ENCODE results near the gene SEC16A.
"Not testable (repeated sequence)": the region's sequence is repeated elsewhere in the genome, so short reads cannot be mapped to it uniquely, and the experiment has no call there.

Gene SEC16A

GRCh38 chr9:136439481-136440408, 43.1 kb downstream of the SEC16A start, which contains the start of gene INPP5E:
Gene INPP5E (minus strand): TSS chr9:136439845. CDS start chr9:136439419, 426 bp downstream.
- peak; percentile 86 to 94 for DNase-seq

DNA sequence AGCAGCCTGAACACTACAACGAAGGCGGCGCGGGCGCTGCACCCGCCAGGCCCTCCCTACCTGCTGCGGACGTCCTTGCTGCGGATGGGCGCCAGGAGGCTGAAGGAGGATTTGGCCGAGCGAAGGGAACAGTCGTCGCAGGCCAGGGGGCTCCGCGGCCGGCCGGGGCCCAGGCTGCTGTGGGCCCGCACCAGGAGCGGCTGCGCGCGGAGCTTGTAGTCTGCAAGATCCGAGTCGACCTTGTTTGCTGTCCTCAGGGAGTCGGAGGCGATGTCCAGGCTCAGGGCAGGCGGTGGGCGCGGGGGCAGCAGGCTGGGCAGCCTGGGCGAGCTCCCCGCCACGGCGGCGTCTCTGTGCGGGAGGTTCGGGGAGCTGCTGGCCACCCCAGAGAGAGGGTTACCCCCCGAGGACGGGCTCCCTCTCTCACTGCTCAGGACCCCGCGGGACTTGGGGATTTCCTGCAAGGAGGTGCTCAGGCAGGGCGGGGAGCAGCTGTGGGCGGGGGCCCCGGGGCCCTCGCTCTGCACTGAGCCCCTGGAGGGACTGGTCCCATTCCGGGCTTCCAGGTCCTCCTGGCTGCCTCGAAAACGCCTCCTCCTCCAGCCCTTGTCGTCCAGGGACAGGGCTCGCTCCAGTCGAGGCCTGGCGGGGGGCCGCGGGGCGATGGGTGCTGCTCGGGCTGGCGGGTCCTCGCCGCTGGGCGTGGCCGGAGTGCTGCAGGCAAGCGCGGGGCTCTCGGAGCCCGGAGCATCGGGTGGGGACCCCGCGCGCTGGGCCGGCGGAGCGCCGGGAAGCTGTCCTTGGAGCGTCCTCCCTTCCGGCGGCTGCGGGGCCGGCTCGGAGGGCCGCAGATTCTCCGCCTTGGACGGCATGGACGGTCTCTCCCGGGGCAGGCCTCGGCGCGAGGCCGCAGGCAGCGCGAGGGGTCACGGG, 44.0 kb downstream of the SEC16A start:
- peak; percentile 36 to 50 for DNase-seq

DNA sequence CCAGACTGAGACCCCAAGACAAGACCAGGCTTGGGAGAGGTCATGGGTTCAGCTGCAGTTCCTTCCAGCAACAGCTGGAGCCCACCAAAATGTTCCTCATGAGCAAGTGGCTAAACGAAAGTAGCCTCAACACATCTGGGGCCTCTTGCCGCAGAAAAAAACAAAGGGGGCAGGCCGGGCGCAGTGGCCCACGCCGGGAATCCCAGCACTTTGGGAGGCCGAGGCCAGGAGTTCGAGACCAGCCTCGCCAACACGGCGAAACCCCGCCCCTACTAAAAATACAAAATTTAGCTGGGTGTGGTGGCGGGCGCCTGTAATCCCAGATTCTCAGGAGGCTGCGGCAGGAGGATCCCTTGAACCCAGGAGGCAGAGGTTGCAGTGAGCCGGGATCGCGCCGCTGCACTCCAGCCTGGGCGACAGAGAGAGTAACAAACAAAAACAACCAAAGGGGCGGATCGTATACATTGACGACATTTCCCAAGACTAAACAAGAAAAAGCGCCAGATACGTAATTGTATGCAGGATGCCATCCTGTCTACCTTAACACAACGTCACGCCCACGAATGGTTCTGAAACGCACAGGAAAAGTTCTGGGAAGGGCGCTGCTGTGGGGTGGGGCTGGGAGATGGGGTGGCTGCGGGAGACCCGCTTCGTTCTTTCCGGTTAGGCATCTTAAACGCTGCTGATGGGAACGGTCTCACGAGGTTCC, 44.8 kb downstream of the SEC16A start:
- no peak for DNase-seq

GRCh38 chr9:136437430-136437829, 45.4 kb downstream of the SEC16A start:
- DNase-seq: no peak

- DNase-seq: no peak
Measured at GRCh38 chr9:136436055-136436634, 46.7 kb downstream of the SEC16A start.

- no peak for DNase-seq
Measured at GRCh38 chr9:136434580-136435169, 48.2 kb downstream of the SEC16A start.

GRCh38 chr9:136433849-136434579, 48.8 kb downstream of the SEC16A start:
- DNase-seq: no peak

GRCh38 chr9:136433043-136433715, 49.7 kb downstream of the SEC16A start:
- no peak for DNase-seq

- DNase-seq: no peak
Measured at GRCh38 chr9:136432591-136432990, 50.2 kb downstream of the SEC16A start.

DNA sequence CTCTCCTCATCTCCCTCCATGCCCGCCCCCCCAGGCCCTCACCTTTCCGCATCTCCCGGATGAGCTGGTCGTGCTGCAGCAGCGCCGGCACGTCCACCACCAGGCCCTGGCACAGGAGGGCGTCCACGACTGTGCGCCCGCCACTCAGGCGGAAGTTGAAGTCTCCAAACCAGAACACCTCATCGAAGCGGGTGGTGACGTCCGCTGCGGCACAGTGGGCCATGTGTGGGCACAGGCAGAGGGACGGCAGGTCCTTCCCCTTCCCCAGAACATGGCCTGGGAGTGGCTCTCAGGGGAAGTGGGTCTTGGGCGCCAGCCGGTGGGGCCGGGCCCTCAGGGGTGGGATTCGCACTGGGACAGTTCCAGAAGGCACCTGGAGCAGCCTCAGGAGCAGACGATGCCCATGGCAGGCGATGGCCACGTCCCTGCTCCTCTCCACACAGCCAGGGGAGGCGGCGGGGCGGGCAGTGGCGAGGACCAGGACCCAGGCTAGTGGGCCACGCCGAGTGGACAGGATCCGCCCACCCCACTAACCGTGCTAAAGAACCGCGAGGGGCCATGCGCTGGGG, 51.0 kb downstream of the SEC16A start:
- no peak for DNase-seq

DNA sequence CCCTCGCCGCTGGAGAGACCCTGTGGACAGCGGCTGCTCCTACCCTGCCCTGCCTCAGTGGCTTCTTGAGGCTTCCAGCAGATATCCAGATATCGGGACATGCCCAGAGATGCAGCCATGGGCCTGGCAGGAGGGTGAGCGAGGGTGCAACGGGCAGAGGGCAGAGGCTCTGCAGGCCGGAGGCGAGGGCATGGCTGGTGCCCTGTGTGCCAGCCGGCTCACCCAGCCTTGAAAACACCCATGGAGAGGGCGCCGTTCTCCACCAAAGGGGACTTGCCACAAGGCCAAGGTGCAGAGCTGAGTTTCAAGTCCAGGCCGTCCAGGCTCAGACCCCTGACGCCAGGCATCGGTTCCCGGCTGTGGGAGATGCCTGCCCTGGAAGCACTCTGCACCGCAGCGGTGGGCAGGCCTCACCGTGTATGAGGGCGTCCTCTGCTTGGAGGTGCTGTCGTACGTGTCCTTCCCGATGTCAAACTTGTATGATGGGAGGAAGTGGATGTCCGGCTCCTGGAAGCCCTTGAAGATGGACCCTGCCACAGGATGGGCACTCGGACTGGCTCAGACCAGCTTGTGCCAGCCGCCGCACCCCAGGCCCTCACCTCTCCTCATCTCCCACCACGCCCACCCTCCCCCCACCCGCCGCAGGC, 52.1 kb downstream of the SEC16A start:
- no peak for DNase-seq

- DNase-seq: no peak
Measured at GRCh38 chr9:136429683-136430491, 53.0 kb downstream of the SEC16A start.

DNA sequence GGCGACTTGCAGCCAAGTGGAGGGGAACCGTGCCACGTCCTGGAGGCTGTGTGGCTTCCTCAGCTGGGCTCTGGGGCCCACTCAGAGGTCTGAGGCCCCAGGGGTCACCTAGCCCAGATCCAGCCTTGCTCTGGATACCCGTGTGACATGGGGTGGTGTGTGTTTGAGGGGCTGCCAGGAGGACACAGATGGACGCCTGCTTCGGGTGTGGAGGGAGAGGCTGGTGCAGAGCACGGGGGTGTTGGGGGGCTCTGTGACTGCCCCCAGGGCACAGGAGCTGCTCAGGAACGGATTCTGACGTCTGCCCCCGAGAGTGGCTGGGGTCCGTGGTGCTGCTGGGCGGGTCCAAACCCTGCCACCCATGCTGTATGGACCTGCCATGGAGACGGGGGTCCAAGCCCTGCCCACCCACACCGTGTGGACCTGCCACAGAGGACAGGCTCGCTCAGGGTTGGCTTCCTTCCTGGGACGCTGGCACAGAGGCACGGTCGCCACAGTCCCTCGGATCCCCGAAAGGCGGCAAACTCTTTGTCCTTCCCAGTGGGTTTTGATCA, 53.7 kb downstream of the SEC16A start:
- DNase-seq: no peak

DNA sequence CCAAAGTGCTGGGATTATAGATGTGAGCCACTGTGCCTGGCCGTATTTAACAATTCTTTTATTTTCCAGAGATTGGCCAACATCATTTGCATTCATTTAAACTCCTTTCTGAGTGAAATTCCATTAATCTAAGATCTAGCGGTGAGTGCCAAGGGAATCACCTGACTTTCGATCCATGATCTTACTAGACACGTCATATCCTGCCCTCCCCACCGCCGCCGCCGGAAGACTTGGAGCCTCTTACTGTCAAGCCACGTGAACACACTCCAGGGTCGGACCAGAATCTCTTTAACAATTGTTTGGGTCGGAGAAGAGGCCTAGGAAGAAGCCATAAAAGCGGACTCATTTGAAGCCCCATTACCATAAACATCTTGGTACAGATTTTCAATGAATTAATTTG, 56.1 kb downstream of the SEC16A start:
- DNase-seq: no peak

DNA sequence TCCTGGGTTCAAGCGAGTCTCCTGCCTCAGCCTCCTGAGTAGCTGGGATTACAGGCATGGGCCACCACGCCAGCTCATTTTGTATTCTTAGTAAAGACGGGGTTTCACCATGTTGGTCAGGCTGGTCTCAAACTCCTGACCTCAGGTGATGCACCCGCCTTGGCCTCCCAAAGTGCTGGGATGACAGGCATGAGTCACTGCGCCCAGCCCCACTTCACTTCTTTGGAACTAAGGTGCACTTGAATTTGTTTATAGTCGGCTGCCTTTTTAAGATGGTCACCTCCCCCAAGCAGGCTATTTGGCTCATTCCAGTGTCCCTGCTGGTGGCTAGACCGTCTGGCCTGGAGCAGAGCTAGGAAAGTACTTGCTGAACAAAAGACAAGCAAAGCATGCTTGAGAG, 57.5 kb downstream of the SEC16A start:
- DNase-seq: not testable (repeated sequence)

DNA sequence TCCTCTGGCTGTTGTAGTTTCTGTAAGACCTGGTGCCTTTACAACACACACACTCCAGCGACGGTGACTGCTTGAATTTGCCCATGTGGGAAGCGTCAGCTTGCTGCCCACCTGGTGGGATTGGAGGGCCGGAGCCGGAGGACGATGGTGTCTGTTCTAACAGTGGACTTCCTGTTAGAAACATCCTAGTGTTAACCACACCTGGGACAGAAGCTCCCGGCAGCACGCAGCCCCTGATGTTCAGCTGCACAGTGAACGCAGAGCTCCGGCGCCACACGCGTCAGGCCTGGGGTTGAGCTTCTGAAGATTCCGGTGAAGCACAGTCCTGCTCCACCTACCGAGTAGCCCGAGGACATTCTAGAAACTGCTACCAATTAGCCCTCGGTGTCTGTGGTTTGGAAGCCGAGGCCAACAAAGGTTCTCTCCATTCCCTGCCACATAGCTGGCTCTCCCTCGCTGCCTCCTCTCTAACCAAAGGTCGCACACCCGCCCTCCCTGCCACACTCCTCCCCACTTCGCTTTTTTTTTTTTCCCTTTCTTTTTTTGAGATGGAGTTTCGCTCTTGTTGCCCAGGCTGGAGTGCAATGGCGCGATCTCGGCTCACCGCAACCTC, 58.0 kb downstream of the SEC16A start:
- no peak for DNase-seq

- DNase-seq: no peak
Measured at GRCh38 chr9:136423432-136424146, 59.3 kb downstream of the SEC16A start.

Data from stimulated activated CD4-positive, alpha-beta T cell treated with anti-CD3 and anti-CD28 coated beads, Interleukin-2, amount 100 ng/mL, for 48 hours (primary cell).